GM12892 (cell line): ENCODE data around the gene NISCH.

Experiments
- DNase-seq: peaks from one replicate; pipeline ENCODE4 v3.0.0; 2011; ENCODE audit not compliant: insufficient read length
- FAIRE-seq: peaks from 2 replicates; lab custom pipeline; 2011; peaks lifted over from hg19 to GRCh38; lab: Jason Lieb, UNC
- POLR2A ChIP-seq: IDR thresholded peaks from 2 replicates; pipeline ENCODE4 v1.6.1; 2011; ENCODE audit warnings: low read depth, low read length, control low read depth
- POLR2AphosphoS5 ChIP-seq: IDR thresholded peaks from 2 replicates; pipeline ENCODE4 v1.6.1; 2011; ENCODE audit warnings: low read depth, low read length, control low read depth
- TAF1 ChIP-seq: IDR thresholded peaks from 2 replicates; pipeline ENCODE4 v1.6.1; 2011; ENCODE audit warnings: low read depth, mild to moderate bottlenecking, control low read depth, low read length, borderline replicate concordance

Gene NISCH

DNA sequence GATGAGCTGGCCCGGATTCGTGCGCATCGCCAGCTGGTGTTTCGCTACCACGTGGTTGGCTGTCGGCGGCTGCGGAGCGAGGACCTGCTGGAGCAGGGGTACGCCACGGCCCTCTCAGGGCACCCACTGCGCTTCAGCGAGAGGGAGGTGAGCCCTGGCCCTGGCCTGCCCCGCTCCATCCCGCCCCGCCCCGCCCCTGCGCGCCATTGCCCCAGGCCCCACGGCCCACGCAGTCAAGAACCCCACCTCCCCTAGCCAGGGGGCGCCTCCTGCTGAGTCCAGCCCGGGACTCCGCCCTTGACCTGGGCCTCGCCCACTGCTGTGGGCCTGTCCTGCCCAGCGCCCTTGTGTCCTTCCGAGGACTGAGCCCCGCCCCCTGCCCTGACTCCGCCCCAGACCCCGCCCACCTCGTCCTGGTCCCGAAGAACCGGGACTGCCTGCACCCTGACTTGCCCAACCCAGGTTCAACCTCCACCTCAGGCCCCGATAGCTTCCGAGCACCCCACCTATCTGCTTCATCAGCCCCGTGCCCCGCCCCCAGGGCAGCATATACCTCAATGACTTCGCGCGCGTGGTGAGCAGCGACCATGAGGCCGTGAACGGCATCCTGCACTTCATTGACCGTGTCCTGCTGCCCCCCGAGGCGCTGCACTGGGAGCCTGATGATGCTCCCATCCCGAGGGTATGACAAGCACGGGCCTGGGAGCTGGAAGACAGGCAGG lies 63.5 kb downstream of the NISCH start:
- TF ChIP-seq POLR2A (no peak), POLR2AphosphoS5 (no peak), TAF1 (no peak)
- DNase-seq (no peak), FAIRE-seq (no peak)

DNA sequence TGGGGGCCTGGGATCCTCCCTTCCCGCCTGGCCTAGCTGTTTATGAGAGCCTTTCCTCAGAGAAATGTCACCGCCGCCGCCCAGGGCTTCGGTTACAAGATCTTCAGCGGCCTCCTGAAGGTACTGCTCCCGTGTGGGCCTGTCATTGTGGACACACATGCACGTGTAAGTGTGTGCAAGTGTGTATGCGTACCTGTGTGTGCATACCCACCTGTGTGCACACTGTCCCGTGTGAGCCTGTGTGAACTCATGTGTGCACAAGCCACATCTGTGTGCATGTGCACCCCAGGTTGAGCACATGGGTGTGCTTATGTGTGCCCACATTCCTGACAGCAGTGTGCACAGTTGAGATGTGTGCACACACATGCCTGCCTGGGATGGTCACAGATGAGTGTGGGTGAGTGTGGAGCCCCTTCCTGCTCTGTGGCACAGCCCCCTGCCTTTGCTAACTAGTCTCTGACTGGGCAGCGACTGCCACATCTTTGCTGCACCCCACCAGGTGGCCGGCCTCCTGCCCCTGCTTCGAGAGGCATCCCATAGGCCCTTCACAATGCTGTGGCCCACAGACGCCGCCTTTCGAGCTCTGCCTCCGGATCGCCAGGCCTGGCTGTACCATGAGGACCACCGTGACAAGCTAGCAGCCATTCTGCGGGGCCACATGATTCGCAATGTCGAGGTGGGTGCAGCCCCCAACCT lies 64.2 kb downstream of the NISCH start:
- FAIRE-seq: no peak
- no peak for TF ChIP-seq POLR2AphosphoS5
- no peak for TF ChIP-seq TAF1
- no peak for TF ChIP-seq POLR2A
- DNase-seq: no peak

GRCh38 chr3:52520141-52520667 lies 64.8 kb downstream of the NISCH start:
- TF ChIP-seq POLR2A (no peak), POLR2AphosphoS5 (no peak), TAF1 (no peak)
- no peak for FAIRE-seq
- DNase-seq: no peak

DNA sequence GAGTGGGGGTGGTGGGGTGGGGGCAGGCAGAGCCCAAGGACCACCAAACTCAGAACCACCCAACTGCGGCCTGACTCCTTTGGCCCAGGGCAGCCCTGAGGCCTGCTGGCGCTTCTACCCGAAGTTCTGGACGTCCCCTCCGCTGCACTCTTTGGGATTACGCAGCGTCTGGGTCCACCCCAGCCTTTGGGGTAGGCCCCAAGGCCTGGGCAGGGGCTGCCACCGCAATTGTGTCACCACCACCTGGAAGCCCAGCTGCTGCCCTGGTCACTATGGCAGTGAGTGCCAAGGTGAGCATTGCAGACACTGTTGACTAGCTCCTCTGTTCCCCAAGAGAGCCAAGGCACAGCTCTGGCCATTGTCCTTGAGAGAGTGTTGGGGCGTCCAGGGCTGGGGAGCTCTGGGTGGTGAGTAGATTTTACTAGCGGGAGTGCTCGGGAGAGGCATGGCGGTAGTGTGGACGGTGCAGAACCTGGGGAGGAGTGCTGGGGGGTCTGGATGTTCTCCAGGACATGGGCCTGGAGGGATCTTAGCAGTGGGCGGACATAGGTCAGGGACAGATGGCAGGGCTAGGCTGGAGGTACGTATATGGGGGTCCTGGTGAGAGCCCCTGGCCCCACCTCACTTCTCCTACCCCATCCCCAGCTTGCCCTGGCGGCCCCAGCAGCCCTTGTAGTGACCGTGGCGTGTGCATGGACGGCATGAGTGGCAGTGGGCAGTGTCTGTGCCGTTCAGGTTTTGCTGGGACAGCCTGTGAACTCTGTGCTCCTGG lies 65.5 kb downstream of the NISCH start:
- DNase-seq: no peak
- FAIRE-seq: no peak
- TF ChIP-seq POLR2AphosphoS5 (no peak), POLR2A (no peak), TAF1 (no peak)

GRCh38 chr3:52521488-52521824 lies 66.1 kb downstream of the NISCH start:
- DNase-seq (no peak), FAIRE-seq (no peak)
- no peak for TF ChIP-seq POLR2AphosphoS5

GRCh38 chr3:52521881-52522650 lies 66.7 kb downstream of the NISCH start:
- TF ChIP-seq TAF1: no peak
- TF ChIP-seq POLR2A: no peak
- TF ChIP-seq POLR2AphosphoS5: no peak
- FAIRE-seq (no peak), DNase-seq (no peak)

DNA sequence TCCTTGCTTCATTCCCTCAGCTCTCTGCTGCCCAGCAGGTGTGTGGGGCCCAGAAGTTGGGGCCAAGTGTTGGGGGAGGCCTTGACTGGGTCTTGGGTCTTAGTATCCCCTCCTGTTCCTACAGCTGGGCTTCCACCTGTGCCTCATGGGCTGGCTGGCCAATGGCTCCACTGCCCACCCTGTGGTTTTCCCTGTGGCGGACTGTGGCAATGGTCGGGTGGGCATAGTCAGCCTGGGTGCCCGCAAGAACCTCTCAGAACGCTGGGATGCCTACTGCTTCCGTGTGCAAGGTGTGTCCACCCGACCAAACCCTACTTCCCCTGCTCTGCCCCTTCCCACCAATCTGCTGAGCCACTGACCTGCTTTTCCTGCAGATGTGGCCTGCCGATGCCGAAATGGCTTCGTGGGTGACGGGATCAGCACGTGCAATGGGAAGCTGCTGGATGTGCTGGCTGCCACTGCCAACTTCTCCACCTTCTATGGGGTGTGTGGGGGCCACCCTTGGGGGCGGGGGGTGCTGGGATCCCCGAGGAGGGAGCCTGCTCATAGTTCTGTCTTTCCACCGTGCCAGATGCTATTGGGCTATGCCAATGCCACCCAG lies 67.3 kb downstream of the NISCH start:
- TF ChIP-seq POLR2A (no peak), TAF1 (no peak), POLR2AphosphoS5 (no peak)
- FAIRE-seq: no peak
- no peak for DNase-seq

GRCh38 chr3:52523386-52524257 lies 68.2 kb downstream of the NISCH start:
- DNase-seq (no peak), FAIRE-seq (no peak)

DNA sequence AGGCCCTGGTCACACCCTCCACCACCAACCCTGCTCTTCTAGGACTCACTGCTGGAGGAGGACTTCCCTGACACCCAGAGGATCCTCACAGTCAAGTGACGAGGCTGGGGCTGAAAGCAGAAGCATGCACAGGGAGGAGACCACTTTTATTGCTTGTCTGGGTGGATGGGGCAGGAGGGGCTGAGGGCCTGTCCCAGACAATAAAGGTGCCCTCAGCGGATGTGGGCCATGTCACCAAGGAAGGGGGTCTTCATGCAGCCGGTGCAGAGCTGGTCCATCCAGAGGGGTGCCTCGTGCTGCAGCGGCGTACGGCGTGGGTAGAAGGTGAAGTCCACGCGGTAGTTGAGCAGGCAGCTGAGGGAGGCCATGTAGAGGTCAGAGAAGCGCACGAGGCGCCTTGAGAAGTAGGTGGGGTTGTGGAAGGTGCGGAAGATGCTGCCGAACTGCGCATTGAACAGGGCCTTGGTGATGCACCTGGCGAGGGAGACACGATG lies 68.9 kb downstream of the NISCH start:
- DNase-seq (no peak), FAIRE-seq (no peak)
- TF ChIP-seq POLR2A (no peak), POLR2AphosphoS5 (no peak), TAF1 (no peak)

More at GRCh38 chr3:52523386-52524257, 68.2 kb downstream of the NISCH start:
- TF ChIP-seq POLR2A (no peak), POLR2AphosphoS5 (no peak), TAF1 (no peak)

- no peak for DNase-seq
- FAIRE-seq: no peak
- TF ChIP-seq POLR2AphosphoS5: no peak
- no peak for TF ChIP-seq POLR2A
- no peak for TF ChIP-seq TAF1
Measured at GRCh38 chr3:52524752-52525679, 69.6 kb downstream of the NISCH start.
